NB4 (cell line): Measurements from ENCODE around the gene OSBPL2.

Source experiments
- DNase-seq: peaks from one replicate; pipeline ENCODE4 v3.0.0; 2010; ENCODE audit warnings: low read depth
- H3K4me3 ChIP-seq: one replicate; pipeline ENCODE4 v1.5.1; 2011; ENCODE audit warnings: mild to moderate bottlenecking, low read depth, low read length, moderate library complexity
- MYC ChIP-seq: IDR thresholded peaks from 2 replicates; pipeline ENCODE4 v1.6.1; 2011; ENCODE audit warnings: low read depth, low read length
- POLR2A ChIP-seq: IDR thresholded peaks from 2 replicates; pipeline ENCODE4 v1.6.1; 2011; ENCODE audit warnings: mild to moderate bottlenecking; ENCODE audit not compliant: insufficient read length; ENCODE audit errors: extremely low read depth
- TF ChIP-seq, protein P1 (sequence below): IDR thresholded peaks from 2 replicates; pipeline ENCODE4 v1.6.1; 2011; ENCODE audit warnings: low read depth, low read length
- TF ChIP-seq, protein P2 (sequence below): IDR thresholded peaks from one replicate; pipeline ENCODE4 v1.5.1; 2012; ENCODE audit warnings: low read depth, low read length

OSBPL2 gene

DNA sequence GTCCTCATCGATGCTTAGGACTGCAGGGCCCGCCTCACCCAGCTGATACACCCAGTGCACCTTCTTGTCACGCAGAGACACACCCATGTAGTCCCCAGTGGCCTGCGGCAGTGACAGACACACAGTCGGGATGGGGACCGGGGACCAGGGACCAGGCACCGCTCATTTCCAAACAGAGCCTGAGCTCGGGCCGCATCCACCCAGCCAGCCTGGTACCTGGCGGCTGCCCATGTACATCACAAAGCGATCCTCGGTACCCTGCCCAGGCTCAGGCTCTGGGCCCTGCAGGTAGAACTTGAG lies 76.0 kb downstream of the OSBPL2 start:
- TF ChIP-seq MYC (no peak), POLR2A (no peak)
- TF ChIP-seq, protein P1, sequence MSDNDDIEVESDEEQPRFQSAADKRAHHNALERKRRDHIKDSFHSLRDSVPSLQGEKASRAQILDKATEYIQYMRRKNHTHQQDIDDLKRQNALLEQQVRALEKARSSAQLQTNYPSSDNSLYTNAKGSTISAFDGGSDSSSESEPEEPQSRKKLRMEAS, result no peak
- TF ChIP-seq, protein P2, sequence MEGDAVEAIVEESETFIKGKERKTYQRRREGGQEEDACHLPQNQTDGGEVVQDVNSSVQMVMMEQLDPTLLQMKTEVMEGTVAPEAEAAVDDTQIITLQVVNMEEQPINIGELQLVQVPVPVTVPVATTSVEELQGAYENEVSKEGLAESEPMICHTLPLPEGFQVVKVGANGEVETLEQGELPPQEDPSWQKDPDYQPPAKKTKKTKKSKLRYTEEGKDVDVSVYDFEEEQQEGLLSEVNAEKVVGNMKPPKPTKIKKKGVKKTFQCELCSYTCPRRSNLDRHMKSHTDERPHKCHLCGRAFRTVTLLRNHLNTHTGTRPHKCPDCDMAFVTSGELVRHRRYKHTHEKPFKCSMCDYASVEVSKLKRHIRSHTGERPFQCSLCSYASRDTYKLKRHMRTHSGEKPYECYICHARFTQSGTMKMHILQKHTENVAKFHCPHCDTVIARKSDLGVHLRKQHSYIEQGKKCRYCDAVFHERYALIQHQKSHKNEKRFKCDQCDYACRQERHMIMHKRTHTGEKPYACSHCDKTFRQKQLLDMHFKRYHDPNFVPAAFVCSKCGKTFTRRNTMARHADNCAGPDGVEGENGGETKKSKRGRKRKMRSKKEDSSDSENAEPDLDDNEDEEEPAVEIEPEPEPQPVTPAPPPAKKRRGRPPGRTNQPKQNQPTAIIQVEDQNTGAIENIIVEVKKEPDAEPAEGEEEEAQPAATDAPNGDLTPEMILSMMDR, result no peak
- no peak for DNase-seq
- H3K4me3 ChIP-seq, result no peak overlapping the region

DNA sequence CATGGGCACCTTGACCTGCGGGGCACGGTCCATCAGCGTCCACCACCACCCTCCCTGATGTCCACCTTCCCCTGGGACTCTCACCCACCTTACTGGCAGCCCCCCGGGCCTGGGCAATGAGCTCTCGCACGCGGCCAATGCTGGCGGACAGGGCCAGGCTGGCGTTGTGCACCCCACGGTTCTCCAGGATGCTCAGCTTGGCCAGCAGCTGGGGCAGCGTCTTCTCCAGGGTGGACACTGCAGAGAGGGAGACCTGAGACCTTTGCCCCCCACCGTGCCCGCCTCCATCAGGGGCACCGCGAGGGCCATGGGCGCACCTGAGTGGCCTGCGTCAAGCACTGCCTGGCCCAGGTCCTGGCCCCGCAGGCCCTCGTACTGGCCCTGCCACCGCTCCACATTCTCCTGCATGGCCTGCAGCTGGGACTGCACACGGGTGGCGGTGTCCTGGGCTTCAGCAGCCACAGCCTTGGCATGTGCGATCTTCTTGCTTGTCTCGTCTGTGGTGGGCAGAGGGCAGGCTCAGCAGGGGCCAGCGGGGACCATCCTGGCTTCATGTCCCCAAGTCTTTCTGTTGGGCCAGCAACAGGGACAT lies 76.5 kb downstream of the OSBPL2 start:
- no peak for DNase-seq
- H3K4me3 ChIP-seq, result no peak overlapping the region
- TF ChIP-seq, protein P2, result no peak
- TF ChIP-seq, protein P1, result no peak
- TF ChIP-seq MYC (no peak), POLR2A (no peak)

DNA sequence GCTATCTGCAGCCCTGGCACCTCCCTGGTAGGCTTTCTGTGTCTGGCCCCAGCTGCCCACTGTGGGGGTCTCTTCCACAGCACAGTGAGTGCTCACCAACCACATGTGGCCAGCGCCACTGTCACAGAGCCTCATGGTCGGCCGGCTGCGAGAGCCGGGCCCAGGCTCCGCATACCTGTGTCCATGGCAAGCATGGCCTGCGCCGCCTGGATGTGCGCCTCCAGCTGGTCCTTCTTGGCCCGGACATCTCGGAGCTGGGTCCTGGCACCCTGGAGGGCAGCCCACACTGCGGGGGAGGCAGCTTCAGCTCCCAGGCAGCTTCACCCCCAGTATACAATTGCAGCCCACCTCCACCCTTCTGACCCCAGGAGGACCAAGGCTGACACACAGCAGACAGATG lies 77.5 kb downstream of the OSBPL2 start:
- TF ChIP-seq, protein P1, result no peak
- TF ChIP-seq, protein P2, result no peak
- no peak for TF ChIP-seq POLR2A
- TF ChIP-seq MYC, result no peak

DNA sequence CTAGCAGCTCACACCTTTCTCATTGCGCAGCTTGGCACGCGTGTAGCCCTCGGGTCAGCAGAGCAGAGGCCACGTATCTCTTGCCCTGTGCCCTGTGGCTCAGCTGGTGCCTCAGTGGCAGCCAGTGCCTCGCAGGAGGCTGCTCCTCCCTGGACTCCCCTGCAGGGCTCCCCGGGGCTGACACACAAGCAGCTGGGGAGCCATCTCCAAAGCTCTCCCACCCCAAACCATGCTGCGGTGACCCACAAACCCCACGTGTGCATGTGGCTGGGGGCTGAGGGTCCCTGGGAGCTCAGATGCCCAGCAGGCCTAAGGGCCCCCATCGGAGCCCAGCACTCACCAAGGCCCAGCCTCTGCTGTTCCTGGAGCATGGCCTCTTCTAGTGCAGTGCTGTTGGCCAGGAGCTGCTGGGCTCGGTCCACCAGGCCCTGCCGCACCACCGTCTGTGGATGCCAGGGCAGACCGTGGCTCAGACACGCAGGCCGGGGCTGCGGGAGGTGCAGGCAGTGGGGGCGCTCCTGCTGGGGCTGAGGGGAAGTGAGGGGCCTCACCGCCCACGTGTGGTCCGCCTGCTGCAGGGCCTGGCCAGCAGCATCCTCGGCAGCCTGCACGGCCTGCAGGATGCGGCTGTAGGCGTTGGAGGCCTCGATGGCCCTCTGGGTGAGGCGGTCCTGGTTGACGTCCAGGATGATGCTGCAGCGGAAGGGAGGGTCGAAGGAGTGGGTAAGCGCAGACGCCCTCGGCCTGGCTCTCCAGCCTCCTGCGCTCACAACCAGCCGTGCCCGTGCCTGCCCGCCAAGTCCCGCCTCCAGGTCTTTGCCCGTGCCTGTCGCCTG lies 78.2 kb downstream of the OSBPL2 start:
- TF ChIP-seq MYC (no peak), POLR2A (no peak)
- TF ChIP-seq, protein P1, result no peak
- TF ChIP-seq, protein P2, result no peak
- no peak overlapping the region for H3K4me3 ChIP-seq
- DNase-seq, result no peak

More for the DNA sequence above, 77.5 kb downstream of the OSBPL2 start:
- no peak overlapping the region for H3K4me3 ChIP-seq
- no peak for DNase-seq

DNA sequence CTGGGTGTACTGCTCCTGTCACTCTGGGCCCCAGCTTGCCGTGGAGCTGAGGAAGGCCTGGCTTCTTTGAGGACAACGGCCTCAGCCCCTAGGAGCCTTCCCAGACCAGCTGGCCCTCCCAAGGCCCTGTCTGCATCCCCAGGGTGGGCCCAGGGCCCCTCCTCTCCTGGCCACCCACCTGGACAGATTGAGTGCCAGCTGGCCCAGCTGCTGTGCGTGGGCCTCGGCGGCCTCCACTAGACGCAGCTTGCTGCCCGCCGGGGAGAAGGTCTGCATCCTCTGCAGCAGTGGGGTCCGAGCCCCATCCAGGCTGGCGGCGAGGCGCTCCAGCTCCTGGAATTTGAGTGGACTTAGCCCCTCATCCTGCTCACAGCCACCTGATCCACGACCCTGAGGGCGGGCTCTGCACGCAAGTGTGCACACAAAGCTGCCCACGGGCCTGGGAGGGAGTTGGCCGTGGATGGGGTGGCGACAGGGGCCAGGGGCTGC lies 78.9 kb downstream of the OSBPL2 start:
- no peak for DNase-seq
- TF ChIP-seq MYC, result no peak
- no peak for TF ChIP-seq POLR2A
- TF ChIP-seq, protein P1, result no peak
- H3K4me3 ChIP-seq, result no peak overlapping the region
